ENCODE data around the gene MEIS3. TPM values are rescaled to one million over a fixed set of nuclear protein-coding genes. Genes with fewer than 3 reads are reported as not detected.
"Not testable (repeated sequence)": the region's sequence is repeated elsewhere in the genome, so short reads cannot be mapped to it uniquely, and the experiment has no call there.

The MEIS3 gene
- total RNA-seq, 3 donors from 2014 or later, result 2.1 to 11.6 (median 4.2) TPM

DNA sequence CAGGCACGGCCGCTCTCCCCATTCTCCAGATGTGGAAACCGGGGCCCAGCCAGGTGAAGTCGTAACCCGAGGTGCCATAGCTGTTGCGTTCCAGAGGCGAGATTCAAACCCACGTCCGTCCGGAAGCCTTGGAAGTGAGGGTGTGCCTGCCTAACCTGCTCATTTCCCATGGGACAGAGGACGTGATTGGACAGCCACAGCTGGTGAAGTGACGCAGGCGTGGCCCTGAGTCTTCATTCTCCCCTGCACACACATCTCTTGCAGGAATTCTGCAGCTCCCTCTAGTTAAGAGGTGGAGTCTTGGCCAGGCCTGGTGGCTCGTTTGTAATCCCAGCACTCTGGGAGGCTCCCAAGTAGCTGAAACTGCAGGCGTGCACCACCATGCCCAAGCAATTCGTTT, 16.8 kb downstream of the MEIS3 start:
- no peak overlapping the region for H3K4me3 ChIP-seq
- intact Hi-C loops (cut with DNase I, micrococcal nuclease), result no loop called here
- H3K9me3 ChIP-seq, result no peaks in the 10 kb centered on the region
- no peaks in the 10 kb centered on the region for H3K36me3 ChIP-seq (ENCODE audit: low read depth)
- TF ChIP-seq, protein P1, sequence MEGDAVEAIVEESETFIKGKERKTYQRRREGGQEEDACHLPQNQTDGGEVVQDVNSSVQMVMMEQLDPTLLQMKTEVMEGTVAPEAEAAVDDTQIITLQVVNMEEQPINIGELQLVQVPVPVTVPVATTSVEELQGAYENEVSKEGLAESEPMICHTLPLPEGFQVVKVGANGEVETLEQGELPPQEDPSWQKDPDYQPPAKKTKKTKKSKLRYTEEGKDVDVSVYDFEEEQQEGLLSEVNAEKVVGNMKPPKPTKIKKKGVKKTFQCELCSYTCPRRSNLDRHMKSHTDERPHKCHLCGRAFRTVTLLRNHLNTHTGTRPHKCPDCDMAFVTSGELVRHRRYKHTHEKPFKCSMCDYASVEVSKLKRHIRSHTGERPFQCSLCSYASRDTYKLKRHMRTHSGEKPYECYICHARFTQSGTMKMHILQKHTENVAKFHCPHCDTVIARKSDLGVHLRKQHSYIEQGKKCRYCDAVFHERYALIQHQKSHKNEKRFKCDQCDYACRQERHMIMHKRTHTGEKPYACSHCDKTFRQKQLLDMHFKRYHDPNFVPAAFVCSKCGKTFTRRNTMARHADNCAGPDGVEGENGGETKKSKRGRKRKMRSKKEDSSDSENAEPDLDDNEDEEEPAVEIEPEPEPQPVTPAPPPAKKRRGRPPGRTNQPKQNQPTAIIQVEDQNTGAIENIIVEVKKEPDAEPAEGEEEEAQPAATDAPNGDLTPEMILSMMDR (IDR thresholded peaks at IDR 0.05), result no peak
- no peak for ATAC-seq
- DNase-seq, result no peak
- no peaks in the 10 kb centered on the region for H3K4me1 ChIP-seq (ENCODE audit: low read depth)

DNA sequence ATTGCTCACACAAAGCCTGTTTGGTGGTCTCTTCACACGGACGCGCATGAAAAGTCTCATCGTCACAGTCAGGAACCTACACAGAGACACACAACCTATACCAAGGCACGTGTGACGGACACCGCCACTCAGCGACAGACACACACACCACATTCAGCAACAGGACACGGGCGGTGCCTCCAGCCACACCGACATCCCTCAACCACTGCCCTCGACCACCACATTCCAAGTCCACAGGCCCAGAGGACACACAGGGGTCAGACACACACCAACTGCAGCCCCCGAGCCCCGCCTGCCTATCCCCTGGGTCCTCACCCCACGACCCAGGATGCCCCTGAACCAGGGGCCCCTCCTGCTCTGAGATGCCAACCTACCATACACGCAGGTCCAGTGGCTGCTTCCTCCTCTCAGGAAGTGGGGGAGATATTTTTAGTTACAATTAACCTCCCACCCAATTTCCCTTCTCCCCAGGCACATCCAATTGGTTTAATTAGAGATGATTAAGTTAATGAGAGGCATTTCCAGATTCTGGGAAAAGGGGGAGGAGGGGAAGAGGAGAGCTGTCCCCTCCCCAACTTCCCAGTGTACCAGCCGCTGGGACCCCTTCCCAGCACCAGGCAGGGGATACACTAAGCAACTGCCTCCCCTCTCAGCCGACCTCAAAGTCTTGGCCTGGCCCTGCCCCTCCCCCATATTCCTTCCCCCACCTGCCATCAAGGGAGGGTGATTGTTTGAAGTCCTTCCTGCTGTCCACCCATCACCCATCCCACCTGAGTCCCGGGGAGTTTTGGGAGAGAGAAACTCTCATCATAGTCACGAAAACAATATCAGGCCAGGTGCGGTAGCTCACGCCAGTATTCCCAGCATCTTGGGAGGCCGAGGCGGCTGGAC, 20.4 kb downstream of the MEIS3 start:
- Histone ChIP-seq H3K9me3 (no peaks in the 10 kb centered on the region), H3K4me3 (no peak overlapping the region), H3K4me1 (ENCODE audit: low read depth) (no peaks in the 10 kb centered on the region), H3K36me3 (ENCODE audit: low read depth) (no peaks in the 10 kb centered on the region)
- ATAC-seq (no peak), DNase-seq (no peak)
- intact Hi-C loops (cut with DNase I, micrococcal nuclease), result no loop called here
- TF ChIP-seq, protein P1 (IDR thresholded peaks at IDR 0.05), result no peak

DNA sequence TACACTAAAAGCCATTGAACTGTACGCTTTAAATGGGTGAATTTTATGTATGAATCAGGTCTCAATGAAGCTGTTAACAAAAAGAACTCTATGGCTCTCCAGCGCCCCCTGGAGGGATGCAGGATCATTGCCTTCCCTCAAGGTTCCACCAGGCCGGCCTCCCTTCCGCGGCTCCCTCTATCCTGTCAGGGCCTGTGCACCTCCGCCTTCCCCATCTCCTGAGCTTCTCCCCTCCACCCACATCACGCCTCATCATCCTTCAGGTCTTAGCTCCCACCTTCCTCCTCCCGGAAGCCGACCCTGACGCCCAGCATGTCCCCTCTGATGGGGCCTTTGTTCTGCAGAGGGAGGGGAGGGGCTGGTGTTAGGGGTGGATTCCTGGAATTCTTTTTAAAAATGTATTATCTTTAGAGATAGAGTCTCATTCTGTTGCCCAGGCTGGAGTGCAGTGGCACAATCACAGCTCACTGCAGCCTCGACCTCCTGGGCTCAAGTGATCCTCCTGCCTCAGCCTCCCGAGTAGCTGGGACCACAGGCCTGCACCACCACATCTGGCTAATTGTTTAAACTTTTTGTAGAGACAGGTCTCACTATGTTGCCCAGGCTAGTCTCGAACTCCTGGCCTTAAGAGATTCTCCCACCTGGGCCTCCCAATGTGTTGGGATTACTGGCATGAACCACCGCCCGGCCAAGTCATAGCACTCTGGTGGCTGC, 27.7 kb downstream of the MEIS3 start:
- H3K4me1 ChIP-seq (ENCODE audit: low read depth), result no peaks in the 10 kb centered on the region
- no peaks in the 10 kb centered on the region for H3K36me3 ChIP-seq (ENCODE audit: low read depth)
- ATAC-seq, result peak; percentile 91
- TF ChIP-seq, protein P1 (IDR thresholded peaks at IDR 0.05), result peak; percentile 77
- no peak overlapping the region for H3K4me3 ChIP-seq
- no peaks in the 10 kb centered on the region for H3K9me3 ChIP-seq
- peak; percentile 71 to 80 (median 75) for DNase-seq
- intact Hi-C loops (cut with DNase I, micrococcal nuclease), result no loop called here

DNA sequence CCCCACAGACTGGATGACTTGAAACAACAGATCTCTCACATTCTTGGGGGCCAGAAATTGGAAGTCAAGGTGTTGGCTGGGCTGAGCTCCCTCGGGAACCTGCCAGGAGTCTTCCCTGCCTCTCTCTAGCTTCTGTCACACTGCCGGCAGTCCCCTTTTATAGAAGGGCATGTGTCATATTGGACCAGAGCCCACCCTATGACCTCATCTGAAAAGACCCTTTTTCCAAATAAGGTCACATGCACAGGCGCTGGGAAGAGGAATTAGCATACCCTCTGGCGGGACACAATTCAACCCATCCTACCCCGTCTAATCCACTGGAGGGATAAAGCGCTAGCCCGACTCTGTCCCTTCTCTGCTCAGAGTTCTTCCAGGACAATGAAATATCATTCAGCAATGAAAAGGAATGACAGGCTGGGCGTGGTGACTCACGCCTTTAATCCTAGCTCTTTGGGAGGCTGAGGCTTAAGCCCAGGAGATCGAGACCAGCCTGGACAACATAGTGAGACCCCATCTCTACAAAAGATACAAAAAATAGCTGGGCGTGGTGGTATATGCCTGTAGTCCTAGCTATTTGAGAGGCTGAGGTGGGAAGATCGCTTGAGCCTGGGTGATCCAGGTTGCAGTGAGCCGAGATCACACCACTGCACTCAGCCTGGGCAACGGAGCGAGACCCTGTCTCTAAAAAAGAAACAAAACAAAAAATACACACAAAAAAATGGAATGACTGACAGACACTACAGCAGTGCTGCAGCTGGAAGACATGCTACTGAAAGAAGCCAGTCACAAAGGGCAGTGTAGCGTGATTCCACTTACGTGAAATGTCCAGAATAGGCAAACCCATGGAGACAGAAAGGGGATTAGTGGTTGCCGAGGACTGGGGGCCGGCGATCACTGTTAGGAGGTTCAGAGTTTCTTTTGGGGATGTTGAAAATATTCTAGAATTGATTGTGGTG, 28.5 kb downstream of the MEIS3 start:
- no peak for DNase-seq
- Histone ChIP-seq H3K9me3 (no peaks in the 10 kb centered on the region), H3K4me1 (ENCODE audit: low read depth) (no peaks in the 10 kb centered on the region), H3K4me3 (no peak overlapping the region), H3K36me3 (ENCODE audit: low read depth) (no peaks in the 10 kb centered on the region)
- intact Hi-C loops (cut with DNase I, micrococcal nuclease), result no loop called here
- no peak for ATAC-seq
- TF ChIP-seq, protein P1 (IDR thresholded peaks at IDR 0.05), result no peak

DNA sequence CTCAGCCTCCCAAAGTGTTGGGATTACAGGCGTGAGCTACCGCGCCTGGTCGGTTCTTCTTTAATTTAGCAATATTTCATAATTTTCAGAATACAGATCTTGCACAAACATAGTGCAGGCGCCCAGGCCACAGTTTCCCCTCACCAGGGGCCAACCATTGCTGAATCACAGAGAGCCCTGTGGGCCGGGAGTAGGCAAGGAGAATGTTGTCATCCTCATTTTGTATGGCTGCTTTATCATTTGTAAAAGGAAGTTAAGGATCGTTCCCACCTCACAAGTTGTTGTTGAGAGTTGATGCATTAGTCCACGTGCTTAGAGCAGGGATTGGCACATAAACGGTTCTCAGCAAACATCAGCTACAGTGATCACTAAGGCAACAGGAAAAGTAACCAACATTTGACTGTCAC, 30.2 kb downstream of the MEIS3 start:
- Histone ChIP-seq H3K4me3 (no peak overlapping the region), H3K36me3 (ENCODE audit: low read depth) (no peaks in the 10 kb centered on the region), H3K9me3 (no peaks in the 10 kb centered on the region), H3K4me1 (ENCODE audit: low read depth) (no peaks in the 10 kb centered on the region)
- peak; percentile 32 for ATAC-seq
- TF ChIP-seq, protein P1 (IDR thresholded peaks at IDR 0.05), result no peak
- intact Hi-C loops (cut with DNase I, micrococcal nuclease), result loop anchor here in 1 of 2 donors (10.0 kb wide), 1 partner anchor 94 kb away; no protein-coding TSS in a partner anchor
- DNase-seq, result no peak

DNA sequence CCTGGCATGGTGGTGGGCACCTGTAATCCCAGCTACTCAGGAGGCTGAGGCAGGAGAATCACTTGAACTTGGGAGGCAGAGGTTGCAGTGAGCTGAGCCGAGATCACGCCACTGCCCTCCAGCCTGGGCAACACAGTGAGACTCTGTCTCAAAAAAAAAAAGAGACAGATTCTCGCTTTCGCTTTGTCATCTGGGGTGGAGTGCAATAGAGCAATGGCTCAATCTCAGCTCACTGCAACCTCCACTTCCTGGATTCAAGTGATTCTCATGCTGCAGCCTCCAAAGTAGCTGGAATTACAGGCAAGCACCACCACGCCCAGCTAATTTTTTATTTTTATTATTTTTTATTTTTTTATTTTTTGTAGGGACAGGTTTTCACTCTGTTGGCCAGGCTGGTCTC, 30.6 kb downstream of the MEIS3 start:
- ATAC-seq; H3K4me3 ChIP-seq; H3K9me3 ChIP-seq; DNase-seq; H3K36me3 ChIP-seq (ENCODE audit: low read depth); H3K4me1 ChIP-seq (ENCODE audit: low read depth): not testable (repeated sequence)
- intact Hi-C loops (cut with DNase I, micrococcal nuclease), result loop anchor here in 1 of 2 donors (10.0 kb wide), 1 partner anchor 94 kb away; no protein-coding TSS in a partner anchor

DNA sequence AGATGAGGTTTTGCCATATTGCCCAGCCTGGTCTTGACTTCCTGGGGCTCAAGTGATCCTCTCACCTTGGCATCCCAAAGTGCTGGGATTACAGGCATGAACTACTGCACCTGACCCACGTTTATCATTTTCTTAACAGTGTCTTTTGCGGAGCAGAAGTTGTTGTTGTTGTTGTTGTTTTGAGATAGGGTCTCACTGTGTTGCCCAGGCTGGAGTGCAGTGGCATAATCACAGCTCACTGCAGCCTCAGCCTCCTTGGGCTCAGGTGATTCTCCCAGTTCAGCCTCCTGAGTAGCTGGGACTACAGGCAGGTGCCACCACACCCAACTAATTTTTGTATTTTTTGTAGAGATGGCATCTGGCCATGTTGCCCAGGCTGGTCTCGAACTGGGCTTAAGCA, 31.7 kb downstream of the MEIS3 start:
- DNase-seq; ATAC-seq; H3K36me3 ChIP-seq (ENCODE audit: low read depth); H3K9me3 ChIP-seq; H3K4me3 ChIP-seq; H3K4me1 ChIP-seq (ENCODE audit: low read depth): not testable (repeated sequence)
- intact Hi-C loops (cut with DNase I, micrococcal nuclease), result loop anchor here in 1 of 2 donors (10.0 kb wide), 1 partner anchor 93 kb away; no protein-coding TSS in a partner anchor

DNA sequence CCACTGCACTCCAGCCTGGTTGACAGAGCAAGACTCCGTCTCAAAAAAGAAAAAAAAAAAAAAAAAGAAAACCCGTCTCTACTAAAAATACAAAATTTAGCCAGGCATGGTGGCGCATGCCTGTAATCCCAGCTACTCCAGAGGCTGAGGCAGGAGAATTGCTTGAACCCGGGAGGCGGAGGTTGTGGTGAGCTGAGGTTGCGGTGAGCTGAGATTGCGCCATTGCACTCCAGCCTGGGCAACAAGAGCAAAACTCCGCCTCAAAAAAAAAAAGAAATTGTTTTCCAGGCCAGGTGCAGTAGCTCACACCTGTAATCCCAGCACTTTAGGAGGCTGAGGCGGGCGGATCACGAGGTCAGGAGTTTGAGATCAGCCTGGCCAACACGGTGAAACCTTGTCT, 32.7 kb downstream of the MEIS3 start:
- H3K4me1 ChIP-seq (ENCODE audit: low read depth); ATAC-seq; H3K4me3 ChIP-seq; H3K36me3 ChIP-seq (ENCODE audit: low read depth); DNase-seq; H3K9me3 ChIP-seq: not testable (repeated sequence)
- intact Hi-C loops (cut with DNase I, micrococcal nuclease), result loop anchor here in 1 of 2 donors (10.0 kb wide), 1 partner anchor 92 kb away; no protein-coding TSS in a partner anchor

Measured in mucosa of descending colon (tissue), 3 donors.